H9 (cell line): ENCODE results near the gene KIF14. TPM values are rescaled to one million over a fixed set of nuclear protein-coding genes. Genes with fewer than 3 reads are reported as not detected.

Experiments used
- DNase-seq: peaks from one replicate; pipeline ENCODE4 v3.0.0-alpha.2; 2017
- H2AFZ ChIP-seq: one replicate; pipeline ENCODE4 v1.6.1; 2013; ENCODE audit warnings: mild to moderate bottlenecking, low read length, control low read depth, moderate library complexity
- H2AK5ac ChIP-seq: 2 replicates; pipeline ENCODE4 v1.6.1; 2013; ENCODE audit warnings: low read length, control low read depth, mixed read lengths; ENCODE audit not compliant: insufficient read length
- H2BK120ac ChIP-seq: one replicate; pipeline ENCODE4 v1.6.1; 2013; ENCODE audit warnings: low read depth, mild to moderate bottlenecking, low read length, control low read depth, inconsistent platforms; ENCODE audit not compliant: poor library complexity, severe bottlenecking
- H2BK12ac ChIP-seq: 2 replicates; pipeline ENCODE4 v1.6.1; 2013; ENCODE audit warnings: low read length, control low read depth, mixed read lengths, low read depth; ENCODE audit not compliant: insufficient read length
- H2BK15ac ChIP-seq: 2 replicates; pipeline ENCODE4 v1.6.1; 2013; ENCODE audit warnings: low read depth, low read length, control low read depth
- H2BK20ac ChIP-seq: one replicate; pipeline ENCODE4 v1.6.1; 2013; ENCODE audit warnings: low read depth, mild to moderate bottlenecking, low read length, control low read depth, inconsistent platforms; ENCODE audit not compliant: poor library complexity, severe bottlenecking
- H2BK5ac ChIP-seq: 2 replicates; pipeline ENCODE4 v1.6.1; 2013; ENCODE audit warnings: low read length, control low read depth, mixed read lengths; ENCODE audit not compliant: insufficient read length
- H3K14ac ChIP-seq: 2 replicates; pipeline ENCODE4 v1.6.1; 2013; ENCODE audit warnings: low read length, control low read depth; ENCODE audit not compliant: insufficient read depth
- H3K18ac ChIP-seq: 2 replicates; pipeline ENCODE4 v1.6.1; 2013; ENCODE audit warnings: low read depth, mild to moderate bottlenecking, mixed read lengths, low read length, control low read depth; ENCODE audit not compliant: insufficient read length
- H3K23ac ChIP-seq: 2 replicates; pipeline ENCODE4 v1.6.1; 2013; ENCODE audit warnings: low read length, control low read depth, mixed read lengths, low read depth; ENCODE audit not compliant: insufficient read length
- H3K23me2 ChIP-seq: 2 replicates; pipeline ENCODE4 v1.6.1; 2013; ENCODE audit warnings: low read depth, mild to moderate bottlenecking, mixed read lengths, low read length, control low read depth; ENCODE audit not compliant: insufficient read length, poor library complexity, severe bottlenecking
- H3K27ac ChIP-seq: 2 replicates; pipeline ENCODE4 v1.5.1; 2013; ENCODE audit warnings: low read length, control low read depth, mixed read lengths, low read depth; ENCODE audit not compliant: insufficient read length
- H3K27me3 ChIP-seq: 2 replicates; pipeline ENCODE4 v1.6.1; 2013; ENCODE audit warnings: low read length, control low read depth, inconsistent platforms; ENCODE audit not compliant: insufficient read depth
- H3K4ac ChIP-seq: 2 replicates; pipeline ENCODE4 v1.6.1; 2013; ENCODE audit warnings: low read depth, mild to moderate bottlenecking, control low read depth, inconsistent platforms, low read length, moderate library complexity
- H3K4me1 ChIP-seq: 2 replicates; pipeline ENCODE4 v1.6.1; 2013; ENCODE audit warnings: low read length, control low read depth, inconsistent platforms; ENCODE audit not compliant: insufficient read depth
- H3K4me2 ChIP-seq: 2 replicates; pipeline ENCODE4 v1.6.1; 2013; ENCODE audit warnings: low read length, control low read depth, mixed read lengths; ENCODE audit not compliant: insufficient read length, insufficient read depth
- H3K56ac ChIP-seq: 2 replicates; pipeline ENCODE4 v1.6.1; 2013; ENCODE audit warnings: low read depth, mild to moderate bottlenecking, mixed read lengths, low read length, control low read depth; ENCODE audit not compliant: insufficient read length
- H3K79me1 ChIP-seq: 2 replicates; pipeline ENCODE4 v1.6.1; 2013; ENCODE audit warnings: low read depth, mild to moderate bottlenecking, moderate library complexity, low read length, control low read depth, inconsistent platforms; ENCODE audit not compliant: insufficient read depth, poor library complexity, severe bottlenecking
- H3K79me2 ChIP-seq: 2 replicates; pipeline ENCODE4 v1.6.1; 2013; ENCODE audit warnings: low read length, control low read depth, inconsistent platforms; ENCODE audit not compliant: insufficient read depth
- H3K9ac ChIP-seq: 2 replicates; pipeline ENCODE4 v1.6.1; 2013; ENCODE audit warnings: low read length, control low read depth, mixed read lengths; ENCODE audit not compliant: insufficient read length; ENCODE audit errors: extremely low read depth
- H3K9me3 ChIP-seq: one replicate; pipeline ENCODE4 v1.6.1; 2013; ENCODE audit warnings: low read depth, low read length, inconsistent platforms; ENCODE audit not compliant: control insufficient read depth
- H3T11ph ChIP-seq: one replicate; pipeline ENCODE4 v1.6.1; 2013; ENCODE audit warnings: mild to moderate bottlenecking, low read length, control low read depth, inconsistent platforms
- H4K20me1 ChIP-seq: one replicate; pipeline ENCODE4 v1.6.1; 2013; ENCODE audit not compliant: control insufficient read depth, insufficient read length, insufficient read depth
- H4K5ac ChIP-seq: 2 replicates; pipeline ENCODE4 v1.6.1; 2013; ENCODE audit warnings: low read depth, mild to moderate bottlenecking, mixed read lengths, low read length, control low read depth; ENCODE audit not compliant: insufficient read length
- H4K8ac ChIP-seq: replicated peaks from 2 replicates; pipeline ENCODE4 v1.6.1; 2013; ENCODE audit warnings: low read length, control low read depth, mixed read lengths, low read depth; ENCODE audit not compliant: insufficient read length
- H4K91ac ChIP-seq: 2 replicates; pipeline ENCODE4 v1.6.1; 2013; ENCODE audit warnings: low read depth, mild to moderate bottlenecking, moderate library complexity, mixed read lengths, low read length, control low read depth; ENCODE audit not compliant: insufficient read length
- H3K27ac Mint-ChIP-seq, 3 experiments: 2 replicates in 2 of 3; 3 replicates in 1 of 3; pipeline ENCODE4 v1.8.0; 2020 to 2021; ENCODE audit warnings: mixed read lengths in 3 of 3, mild to moderate bottlenecking in 1 of 3, moderate library complexity in 1 of 3
- H3K27me3 Mint-ChIP-seq: 2 replicates; pipeline ENCODE4 v1.8.0; 2021; ENCODE audit warnings: low read depth, mild to moderate bottlenecking, moderate library complexity, mixed read lengths
- H3K36me3 Mint-ChIP-seq, 3 experiments: 2 replicates in 2 of 3; 3 replicates in 1 of 3; pipeline ENCODE4 v1.8.0; 2020 to 2021; ENCODE audit warnings: low read depth in 3 of 3, mixed read lengths in 3 of 3; ENCODE audit not compliant: insufficient read depth in 1 of 3
- H3K4me1 Mint-ChIP-seq, 2 experiments: 2 replicates each; pipeline ENCODE4 v1.8.0; 2020; ENCODE audit warnings: mixed read lengths in 2 of 2
- H3K4me3 Mint-ChIP-seq, 2 experiments: 2 replicates in 1 of 2; 3 replicates in 1 of 2; pipeline ENCODE4 v1.8.0; 2020 to 2021; ENCODE audit warnings: mild to moderate bottlenecking in 2 of 2, mixed read lengths in 2 of 2, moderate library complexity in 1 of 2
- H3K9me3 Mint-ChIP-seq, 2 experiments: 2 replicates in 1 of 2; 3 replicates in 1 of 2; pipeline ENCODE4 v1.8.0; 2020; ENCODE audit warnings: mild to moderate bottlenecking in 2 of 2, mixed read lengths in 2 of 2, moderate library complexity in 1 of 2
- WGBS: extraction: QIAGEN DNeasy Blood & Tissue Kit; methylation state at CpG from one replicate; pipeline ENCODE4 v1.1.7; 2013; ENCODE audit warnings: missing lambda C conversion rate, low lambda C conversion rate, mixed read lengths; ENCODE audit not compliant: insufficient read length; ENCODE audit errors: extremely low coverage; 5-methylcytosine and 5-hydroxymethylcytosine counted together
- total RNA-seq: library from RNA; stranded (reverse); gene quantifications from 2 replicates; pipeline ENCODE4 v1.2.1, GENCODE V29; 2021
- TF ChIP-seq, protein P1 (sequence below): fragments of 200-600 bp; sonication (generic); conservative IDR thresholded peaks from 3 replicates; pipeline ENCODE4 v1.8.0; 2021; ENCODE audit warnings: antibody characterized with exemption, mild to moderate bottlenecking

Gene KIF14
- total RNA-seq, 1 experiment from 2014 or later: 18.2 TPM

DNA sequence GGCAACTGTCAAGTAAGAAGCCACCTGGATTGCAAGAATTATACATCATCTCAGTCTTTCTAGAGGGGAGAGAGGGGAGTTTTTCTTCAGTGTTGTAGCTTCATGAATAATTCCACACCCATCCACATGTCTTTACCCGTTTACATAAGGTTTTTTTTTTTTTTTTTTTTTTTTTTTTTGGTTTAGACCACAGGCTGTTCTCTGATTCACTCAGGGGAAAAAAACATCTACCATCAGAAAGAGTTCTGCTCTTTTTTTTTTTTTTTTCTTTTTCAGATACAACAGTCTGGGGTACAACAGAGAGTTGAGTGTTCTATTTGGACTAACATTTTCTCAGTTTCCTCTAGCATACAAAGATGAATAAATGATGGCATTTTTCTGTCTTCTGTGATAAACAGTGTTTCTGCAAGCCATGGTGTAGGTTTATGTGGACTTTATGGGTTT is 4.9 kb upstream of the KIF14 start:
- H2AK5ac ChIP-seq: no peak overlapping the region
- no peak overlapping the region for H2BK20ac ChIP-seq
- no peaks in the 10 kb centered on the region for H3K9me3 Mint-ChIP-seq
- no peak overlapping the region for H3K27ac ChIP-seq
- H3K79me2 ChIP-seq: no peaks in the 10 kb centered on the region
- H2BK15ac ChIP-seq: no peak overlapping the region
- no peak overlapping the region for H3K4me3 Mint-ChIP-seq
- H3K56ac ChIP-seq: no peak overlapping the region
- no peaks in the 10 kb centered on the region for H3K36me3 Mint-ChIP-seq
- H3K4me1 ChIP-seq: peaks cover 6% of the 10 kb centered on the region
- no peak overlapping the region for H2BK5ac ChIP-seq
- H3K27me3 ChIP-seq: no peaks in the 10 kb centered on the region
- no peak overlapping the region for H3K18ac ChIP-seq
- no peak overlapping the region for H4K91ac ChIP-seq
- H4K20me1 ChIP-seq: no peaks in the 10 kb centered on the region
- DNase-seq: no peak
- no peak overlapping the region for H3K4ac ChIP-seq
- no peaks in the 10 kb centered on the region for H3K9me3 ChIP-seq
- no peak overlapping the region for H4K5ac ChIP-seq
- H3K79me1 ChIP-seq: no peaks in the 10 kb centered on the region
- no peaks in the 10 kb centered on the region; the same call in 1 of the 2 replicates for H3K27me3 Mint-ChIP-seq
- no peak overlapping the region for H3K9ac ChIP-seq
- no CpG with 5 or more reads among the region's 1 CpG for WGBS
- H2AFZ ChIP-seq: no peak overlapping the region
- no peak overlapping the region for H3K4me2 ChIP-seq
- H2BK120ac ChIP-seq: no peak overlapping the region
- peaks cover 11 to 16% of the 10 kb centered on the region in 2 experiments for H3K4me1 Mint-ChIP-seq
- H4K8ac ChIP-seq: no peak overlapping the region
- no peak overlapping the region for H3T11ph ChIP-seq
- H3K23me2 ChIP-seq: no peaks in the 10 kb centered on the region
- no peak overlapping the region for H3K23ac ChIP-seq
- TF ChIP-seq, protein P1, sequence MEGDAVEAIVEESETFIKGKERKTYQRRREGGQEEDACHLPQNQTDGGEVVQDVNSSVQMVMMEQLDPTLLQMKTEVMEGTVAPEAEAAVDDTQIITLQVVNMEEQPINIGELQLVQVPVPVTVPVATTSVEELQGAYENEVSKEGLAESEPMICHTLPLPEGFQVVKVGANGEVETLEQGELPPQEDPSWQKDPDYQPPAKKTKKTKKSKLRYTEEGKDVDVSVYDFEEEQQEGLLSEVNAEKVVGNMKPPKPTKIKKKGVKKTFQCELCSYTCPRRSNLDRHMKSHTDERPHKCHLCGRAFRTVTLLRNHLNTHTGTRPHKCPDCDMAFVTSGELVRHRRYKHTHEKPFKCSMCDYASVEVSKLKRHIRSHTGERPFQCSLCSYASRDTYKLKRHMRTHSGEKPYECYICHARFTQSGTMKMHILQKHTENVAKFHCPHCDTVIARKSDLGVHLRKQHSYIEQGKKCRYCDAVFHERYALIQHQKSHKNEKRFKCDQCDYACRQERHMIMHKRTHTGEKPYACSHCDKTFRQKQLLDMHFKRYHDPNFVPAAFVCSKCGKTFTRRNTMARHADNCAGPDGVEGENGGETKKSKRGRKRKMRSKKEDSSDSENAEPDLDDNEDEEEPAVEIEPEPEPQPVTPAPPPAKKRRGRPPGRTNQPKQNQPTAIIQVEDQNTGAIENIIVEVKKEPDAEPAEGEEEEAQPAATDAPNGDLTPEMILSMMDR: no peak
- H3K14ac ChIP-seq: no peak overlapping the region
- peak overlapping the region in 1 of 3 experiments; percentile 40; a peak in 1 of 7 replicates for H3K27ac Mint-ChIP-seq
- H2BK12ac ChIP-seq: no peak overlapping the region
